Measurements from ENCODE around the gene AKAP17A.

AKAP17A gene

GRCh38 chrX:1584237-1585011 lies 7.0 kb upstream of the AKAP17A start:
- no peak for DNase-seq

GRCh38 chrX:1587161-1587560 lies 4.2 kb upstream of the AKAP17A start:
- no peak for DNase-seq

GRCh38 chrX:1589356-1590130 lies 1.9 kb upstream of the AKAP17A start:
- no peak for DNase-seq

- peak; percentile 10 for DNase-seq
Measured at GRCh38 chrX:1591863-1592469, 562 bp downstream of the AKAP17A start.

- DNase-seq, result peak; percentile 26
Measured at GRCh38 chrX:1592470-1593142, 1.2 kb downstream of the AKAP17A start.

- DNase-seq, result no peak
Measured at GRCh38 chrX:1593286-1594271, 2.2 kb downstream of the AKAP17A start.

- no peak for DNase-seq
Measured at GRCh38 chrX:1595711-1596060, 4.3 kb downstream of the AKAP17A start.

GRCh38 chrX:1596676-1597344 lies 5.4 kb downstream of the AKAP17A start:
- DNase-seq, result no peak

GRCh38 chrX:1597345-1598020 lies 6.1 kb downstream of the AKAP17A start:
- no peak for DNase-seq

GRCh38 chrX:1598021-1598875 lies 6.8 kb downstream of the AKAP17A start:
- no peak for DNase-seq

GRCh38 chrX:1598876-1599790 lies 7.7 kb downstream of the AKAP17A start:
- DNase-seq, result no peak

- DNase-seq, result no peak
Measured at GRCh38 chrX:1599791-1600405, 8.5 kb downstream of the AKAP17A start.

GRCh38 chrX:1600406-1601050 lies 9.1 kb downstream of the AKAP17A start:
- no peak for DNase-seq

- no peak for DNase-seq
Measured at GRCh38 chrX:1601051-1601767, 9.8 kb downstream of the AKAP17A start.

- no peak for DNase-seq
Measured at GRCh38 chrX:1601768-1602085, 10.3 kb downstream of the AKAP17A start.

- DNase-seq, result no peak
Measured at GRCh38 chrX:1602299-1602698, 10.9 kb downstream of the AKAP17A start.

GRCh38 chrX:1606496-1606895 lies 15.1 kb downstream of the AKAP17A start:
- no peak for DNase-seq

All from CD4-positive, alpha-beta T cell treated with Interleukin-10 for 1 hour (primary cell).